HK-2 (cell line): ENCODE data around the gene SRC.

ENCODE experiments used
- DNase-seq: peaks from one replicate; pipeline ENCODE4 v3.0.0-alpha.2; 2018; ENCODE audit not compliant: unreplicated experiment

Gene SRC

GRCh38 chr20:37413023-37413334, 67.0 kb downstream of the SRC start:
- no peak for DNase-seq

- DNase-seq, result no peak
Measured at GRCh38 chr20:37413379-37413778, 67.4 kb downstream of the SRC start.

GRCh38 chr20:37414224-37415035, 68.5 kb downstream of the SRC start:
- no peak for DNase-seq

GRCh38 chr20:37415118-37416085, 69.5 kb downstream of the SRC start:
- no peak for DNase-seq

GRCh38 chr20:37416100-37416847, 70.3 kb downstream of the SRC start:
- DNase-seq, result no peak

- DNase-seq, result no peak
Measured at GRCh38 chr20:37416848-37417616, 71.1 kb downstream of the SRC start.

GRCh38 chr20:37417617-37418467, 71.9 kb downstream of the SRC start:
- no peak for DNase-seq

GRCh38 chr20:37418591-37419109, 72.7 kb downstream of the SRC start:
- DNase-seq, result no peak

GRCh38 chr20:37419307-37419706, 73.4 kb downstream of the SRC start:
- DNase-seq, result no peak

- no peak for DNase-seq
Measured at GRCh38 chr20:37419774-37420542, 74.0 kb downstream of the SRC start.

GRCh38 chr20:37420610-37421009, 74.7 kb downstream of the SRC start:
- DNase-seq, result no peak

- DNase-seq, result no peak
Measured at GRCh38 chr20:37421060-37421905, 75.3 kb downstream of the SRC start.

- DNase-seq, result no peak
Measured at GRCh38 chr20:37421988-37422387, 76.0 kb downstream of the SRC start.

- no peak for DNase-seq
Measured at GRCh38 chr20:37422791-37423286, 76.9 kb downstream of the SRC start.

- no peak for DNase-seq
Measured at GRCh38 chr20:37423545-37423944, 77.6 kb downstream of the SRC start.

GRCh38 chr20:37424062-37424851, 78.3 kb downstream of the SRC start:
- DNase-seq, result no peak

- no peak for DNase-seq
Measured at GRCh38 chr20:37425103-37425625, 79.2 kb downstream of the SRC start.
